Stimulated activated CD4-positive, alpha-beta T cell treated with anti-CD3 and anti-CD28 coated beads, Interleukin-4, amount 100 ng/mL, for 48 hours (primary cell): Measurements from ENCODE around the gene LDHD.
"Not testable (repeated sequence)": the region's sequence is repeated elsewhere in the genome, so short reads cannot be mapped to it uniquely, and the experiment has no call there.

Source experiments
- DNase-seq, 2 donors: peaks; one replicate each; pipeline ENCODE4 v3.0.0-alpha.2; 2020; ENCODE audit warnings: low read depth in 2 of 2

The LDHD gene

GRCh38 chr16:75116081-75116910 is at the start of gene LDHD:
Gene LDHD, minus strand, starts transcription at chr16:75116780. Its CDS starts 60 bp downstream, at chr16:75116720.
- DNase-seq: no peak

- no peak for DNase-seq
These were observed 43.8 kb upstream of the LDHD start for GRCh38 chr16:75160386-75160785.

- no peak for DNase-seq
These were observed 36.1 kb upstream of the LDHD start for GRCh38 chr16:75152635-75153034.

GRCh38 chr16:75151798-75152197 is 35.2 kb upstream of the LDHD start:
- no peak for DNase-seq

- peak; percentile 92 to 93 for DNase-seq
These were observed 32.0 kb upstream of the LDHD start, which contains the start of gene ZFP1 for GRCh38 chr16:75148311-75149195. Gene ZFP1, plus strand, starts transcription at chr16:75148524. Its CDS starts 4,428 bp downstream, at chr16:75152952.

- DNase-seq: no peak
These were observed 31.4 kb upstream of the LDHD start for GRCh38 chr16:75147968-75148310.

GRCh38 chr16:75143941-75144340 is 27.4 kb upstream of the LDHD start:
- no peak for DNase-seq

- no peak for DNase-seq
These were observed 22.9 kb upstream of the LDHD start for GRCh38 chr16:75139498-75139897.

- no peak for DNase-seq
These were observed 22.1 kb upstream of the LDHD start for GRCh38 chr16:75138636-75139035.

GRCh38 chr16:75138233-75138632 is 21.7 kb upstream of the LDHD start:
- no peak for DNase-seq

- no peak for DNase-seq
These were observed 14.5 kb upstream of the LDHD start for GRCh38 chr16:75131081-75131480.

GRCh38 chr16:75130150-75130771 is 13.7 kb upstream of the LDHD start:
- DNase-seq: no peak

- not testable (repeated sequence) for DNase-seq
These were observed 13.0 kb upstream of the LDHD start for GRCh38 chr16:75129421-75130149.

- no peak for DNase-seq
These were observed 11.3 kb upstream of the LDHD start for GRCh38 chr16:75127713-75128415.

- DNase-seq: no peak
These were observed 6.0 kb upstream of the LDHD start for GRCh38 chr16:75122609-75123008.

- DNase-seq: no peak
These were observed 5.5 kb upstream of the LDHD start for GRCh38 chr16:75121949-75122568.

- no peak for DNase-seq
These were observed 3.7 kb upstream of the LDHD start for GRCh38 chr16:75120253-75120652.

GRCh38 chr16:75118943-75119539 is 2.5 kb upstream of the LDHD start:
- no peak for DNase-seq

GRCh38 chr16:75116911-75117245 is 298 bp upstream of the LDHD start:
- no peak for DNase-seq
